ENCODE measurements around the gene MDK. TPM values are rescaled to one million over a fixed set of nuclear protein-coding genes. Genes with fewer than 3 reads are reported as not detected.

MDK gene
- total RNA-seq, 1 donor from 2014 or later = 949 TPM

GRCh38 chr11:46383404-46383758, 1.9 kb downstream of the MDK start:
- Mint-ChIP-seq H3K27me3 (peaks cover 24% of the 10 kb centered on the region), H3K9me3 (no peaks in the 10 kb centered on the region), H3K36me3 (peaks cover 3% of the 10 kb centered on the region), H3K4me1 (ENCODE audit: unreplicated experiment) (peaks cover 12% of the 10 kb centered on the region), H3K27ac (peak overlapping the region; percentile 46), H3K4me3 (peak overlapping the region; percentile 91)
- TF ChIP-seq CTCF (conservative IDR thresholded peaks at IDR 0.05) = peak; percentile 14
- no peak for DNase-seq (ENCODE audit: extremely low spot score, unreplicated experiment)

- H3K27ac Mint-ChIP-seq = peak overlapping the region; percentile 46
- H3K9me3 Mint-ChIP-seq = no peaks in the 10 kb centered on the region
- no peak for DNase-seq (ENCODE audit: extremely low spot score, unreplicated experiment)
- no peak for TF ChIP-seq CTCF (conservative IDR thresholded peaks at IDR 0.05)
- H3K27me3 Mint-ChIP-seq = peaks cover 31% of the 10 kb centered on the region
- H3K36me3 Mint-ChIP-seq = peaks cover 3% of the 10 kb centered on the region
- H3K4me1 Mint-ChIP-seq (ENCODE audit: unreplicated experiment) = peaks cover 17% of the 10 kb centered on the region
- H3K4me3 Mint-ChIP-seq = peak overlapping the region; percentile 91
These were observed 2.7 kb downstream of the MDK start for GRCh38 chr11:46383974-46384701.

DNA sequence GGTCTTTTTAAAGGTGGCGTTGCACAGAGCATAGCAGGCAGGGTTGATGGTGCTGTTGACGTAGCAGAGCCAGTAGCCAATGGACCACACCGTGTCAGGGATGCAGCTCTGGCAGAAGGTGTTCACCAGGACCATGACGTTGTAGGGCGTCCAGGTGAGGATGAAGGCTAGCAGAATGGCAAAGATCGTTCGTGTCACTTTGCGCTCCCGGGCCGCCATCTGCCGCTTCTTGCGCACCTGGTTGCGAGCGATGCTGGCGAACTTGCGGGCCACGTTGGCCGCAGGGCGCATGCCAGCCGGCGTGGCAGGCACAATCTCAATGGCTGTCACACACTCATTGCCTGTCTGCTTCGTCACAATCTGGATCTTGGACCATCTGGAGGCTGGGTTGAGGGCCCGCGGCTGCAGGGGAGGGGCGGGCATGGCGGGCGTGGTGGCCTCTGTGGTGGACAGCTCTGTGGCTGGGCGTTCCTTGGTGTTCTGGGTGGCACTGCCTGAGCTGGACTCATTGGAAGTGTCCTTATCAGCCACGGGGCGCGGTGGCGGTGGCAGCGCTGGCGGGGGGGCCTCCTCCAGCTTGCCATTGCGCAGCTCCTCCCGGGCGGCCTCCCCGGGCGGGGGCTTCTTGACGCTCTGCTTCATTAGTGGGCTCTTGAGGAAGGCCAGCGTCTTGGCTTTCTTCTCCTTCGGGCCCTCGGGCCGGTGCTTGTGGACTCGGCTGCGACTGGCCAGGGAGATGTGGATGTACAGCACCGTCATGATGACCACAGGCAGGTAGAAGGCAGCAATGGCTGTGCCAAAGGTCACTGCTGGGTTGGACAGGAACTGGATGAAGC, 3.9 kb downstream of the MDK start:
- no peak for TF ChIP-seq CTCF (conservative IDR thresholded peaks at IDR 0.05)
- Mint-ChIP-seq H3K36me3 (peaks cover 3% of the 10 kb centered on the region), H3K4me1 (ENCODE audit: unreplicated experiment) (peaks cover 14% of the 10 kb centered on the region), H3K9me3 (no peaks in the 10 kb centered on the region), H3K27me3 (peaks cover 44% of the 10 kb centered on the region), H3K27ac (peak overlapping the region; percentile 58), H3K4me3 (peak overlapping the region; percentile 65)
- no peak for DNase-seq (ENCODE audit: extremely low spot score, unreplicated experiment)

GRCh38 chr11:46386005-46386578, 4.6 kb downstream of the MDK start:
- no peak for DNase-seq (ENCODE audit: extremely low spot score, unreplicated experiment)
- Mint-ChIP-seq H3K27me3 (peaks cover 49% of the 10 kb centered on the region), H3K4me3 (peak overlapping the region; percentile 21), H3K27ac (no peak overlapping the region), H3K4me1 (ENCODE audit: unreplicated experiment) (peaks cover 14% of the 10 kb centered on the region), H3K36me3 (peaks cover 3% of the 10 kb centered on the region), H3K9me3 (no peaks in the 10 kb centered on the region)
- no peak for TF ChIP-seq CTCF (conservative IDR thresholded peaks at IDR 0.05)

GRCh38 chr11:46386674-46387073, 5.2 kb downstream of the MDK start:
- Mint-ChIP-seq H3K9me3 (no peaks in the 10 kb centered on the region), H3K36me3 (peaks cover 3% of the 10 kb centered on the region), H3K27ac (no peak overlapping the region), H3K4me1 (ENCODE audit: unreplicated experiment) (peaks cover 14% of the 10 kb centered on the region), H3K27me3 (peaks cover 49% of the 10 kb centered on the region), H3K4me3 (peak overlapping the region; percentile 21)
- no peak for TF ChIP-seq CTCF (conservative IDR thresholded peaks at IDR 0.05)
- no peak for DNase-seq (ENCODE audit: extremely low spot score, unreplicated experiment)

Measured in type B pancreatic cell (in vitro differentiated cells).